ENCODE measurements around the gene ITGA11. TPM values are rescaled to one million over a fixed set of nuclear protein-coding genes. Genes with fewer than 3 reads are reported as not detected.
A peak's percentile ranks its signal among the peaks of the same experiment; 100 is the strongest.

The ITGA11 gene
- total RNA-seq, 2 donors from 2014 or later: 0.99 to 1.0 TPM

- DNase-seq (peak in 1 of 4 donors; percentile 33), ATAC-seq (no peak)
- WGBS, 2 donors: 79 to 100% methylated on average over 1 to 12 of the region's 12 CpGs
Measured at GRCh38 chr15:68372291-68372811, 59.6 kb downstream of the ITGA11 start.

GRCh38 chr15:68371851-68372250 is 60.1 kb downstream of the ITGA11 start:
- intact Hi-C loops (cut with DNase I): no loop called here
- Histone ChIP-seq H3K9me3 (no peaks in the 10 kb centered on the region), H3K27ac (no peak overlapping the region), H3K4me3 (no peak overlapping the region), H3K36me3 (replicated peaks in 1 of 2; ENCODE audit: insufficient read depth in 1 of 2, low read depth in 2 of 2) (no peaks in the 10 kb centered on the region), H3K27me3 (no peaks in the 10 kb centered on the region), H3K4me1 (no peaks in the 10 kb centered on the region)
- TF ChIP-seq CTCF (IDR thresholded peaks at IDR 0.05) (no peak), POLR2A (IDR thresholded peaks at IDR 0.05) (no peak)
- WGBS, 2 donors: 82 to 86% methylated on average over 2 to 4 of the region's 4 CpGs
- DNase-seq (no peak), ATAC-seq (no peak)

More at GRCh38 chr15:68372291-68372811, 59.6 kb downstream of the ITGA11 start:
- H3K9me3 ChIP-seq: no peaks in the 10 kb centered on the region
- intact Hi-C loops (cut with DNase I): no loop called here
- no peaks in the 10 kb centered on the region for H3K4me1 ChIP-seq
- H3K27ac ChIP-seq: no peak overlapping the region
- no peaks in the 10 kb centered on the region for H3K36me3 ChIP-seq (replicated peaks in 1 of 2; ENCODE audit: insufficient read depth in 1 of 2, low read depth in 2 of 2)
- H3K4me3 ChIP-seq: no peak overlapping the region
- no peaks in the 10 kb centered on the region for H3K27me3 ChIP-seq
- TF ChIP-seq CTCF (IDR thresholded peaks at IDR 0.05) (peak in 4 of 7 experiments; percentile 12 to 27 (median 15)), POLR2A (IDR thresholded peaks at IDR 0.05) (no peak)

GRCh38 chr15:68371160-68371559 is 60.8 kb downstream of the ITGA11 start:
- no peaks in the 10 kb centered on the region for H3K9me3 ChIP-seq
- no peak overlapping the region for H3K4me3 ChIP-seq
- no peak overlapping the region for H3K27ac ChIP-seq
- TF ChIP-seq POLR2A (IDR thresholded peaks at IDR 0.05) (no peak), CTCF (IDR thresholded peaks at IDR 0.05) (no peak)
- no peaks in the 10 kb centered on the region for H3K27me3 ChIP-seq
- no peaks in the 10 kb centered on the region for H3K4me1 ChIP-seq
- no peaks in the 10 kb centered on the region for H3K36me3 ChIP-seq (replicated peaks in 1 of 2; ENCODE audit: insufficient read depth in 1 of 2, low read depth in 2 of 2)
- 31% methylated on average over 6 of the region's 6 CpGs for WGBS, 2 donors
- intact Hi-C loops (cut with DNase I): no loop called here
- ATAC-seq (no peak), DNase-seq (no peak)

- ATAC-seq (no peak), DNase-seq (no peak)
- Histone ChIP-seq H3K4me1 (no peaks in the 10 kb centered on the region), H3K9me3 (no peaks in the 10 kb centered on the region), H3K36me3 (replicated peaks in 1 of 2; ENCODE audit: insufficient read depth in 1 of 2, low read depth in 2 of 2) (no peaks in the 10 kb centered on the region), H3K27ac (no peak overlapping the region), H3K4me3 (no peak overlapping the region), H3K27me3 (no peaks in the 10 kb centered on the region)
- intact Hi-C loops (cut with DNase I): no loop called here
- no peak for TF ChIP-seq CTCF (IDR thresholded peaks at IDR 0.05)
- TF ChIP-seq POLR2A (IDR thresholded peaks at IDR 0.05): no peak
- WGBS, 2 donors: 79 to 80% methylated on average over 9 of the region's 9 CpGs
Measured at GRCh38 chr15:68370768-68371151, 61.2 kb downstream of the ITGA11 start.
